SW 1271 (cell line): Measurements from ENCODE around the gene SENP5.

ENCODE experiments used
- DNase-seq, 2 experiments: peaks; one replicate each; lab custom pipeline; 2025; lab: John Stamatoyannopoulos, UW

SENP5 gene

GRCh38 chr3:196968233-196969133, 100.8 kb downstream of the SENP5 start, which contains the start of gene PIGZ:
PIGZ (minus strand) TSS chr3:196968833; CDS start chr3:196952031, 16,802 bp downstream.
- peak in 1 of 2 experiments; percentile 23 for DNase-seq

GRCh38 chr3:196969134-196969659, 101.5 kb downstream of the SENP5 start:
- DNase-seq, result no peak

GRCh38 chr3:196969660-196970546, 102.2 kb downstream of the SENP5 start:
- peak in 1 of 2 experiments; percentile 37 for DNase-seq

GRCh38 chr3:196970547-196971093, 102.9 kb downstream of the SENP5 start:
- DNase-seq, result no peak

DNA sequence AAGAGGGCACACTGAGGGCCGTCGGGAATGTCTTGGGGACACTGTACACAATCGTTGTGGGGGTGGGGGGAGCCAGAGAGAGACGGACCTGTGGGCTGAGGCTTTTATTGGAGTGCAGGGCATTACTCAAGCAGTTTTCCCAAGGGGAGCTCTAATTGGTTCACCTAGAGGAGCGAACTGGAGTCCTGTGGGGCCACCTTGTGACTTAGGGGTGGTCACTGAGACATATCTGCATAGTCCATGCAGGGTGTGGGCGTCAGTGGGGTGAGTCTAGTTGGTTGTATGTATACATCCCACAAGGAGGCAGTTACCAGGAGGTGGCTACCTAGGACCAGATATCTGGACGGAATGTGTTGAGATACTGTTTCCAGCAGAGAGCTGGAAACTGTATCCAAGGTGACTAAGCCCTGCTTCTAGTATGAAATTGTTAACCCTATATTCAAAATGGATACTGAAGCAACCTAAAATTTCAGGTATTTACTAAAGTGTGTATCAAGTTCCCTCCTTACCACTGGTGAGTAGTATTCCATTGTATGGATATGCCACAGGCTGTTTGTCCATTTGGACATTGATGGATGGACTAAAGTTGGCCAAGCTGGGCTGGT, 103.5 kb downstream of the SENP5 start:
- peak in 1 of 2 experiments; percentile 11 for DNase-seq

DNA sequence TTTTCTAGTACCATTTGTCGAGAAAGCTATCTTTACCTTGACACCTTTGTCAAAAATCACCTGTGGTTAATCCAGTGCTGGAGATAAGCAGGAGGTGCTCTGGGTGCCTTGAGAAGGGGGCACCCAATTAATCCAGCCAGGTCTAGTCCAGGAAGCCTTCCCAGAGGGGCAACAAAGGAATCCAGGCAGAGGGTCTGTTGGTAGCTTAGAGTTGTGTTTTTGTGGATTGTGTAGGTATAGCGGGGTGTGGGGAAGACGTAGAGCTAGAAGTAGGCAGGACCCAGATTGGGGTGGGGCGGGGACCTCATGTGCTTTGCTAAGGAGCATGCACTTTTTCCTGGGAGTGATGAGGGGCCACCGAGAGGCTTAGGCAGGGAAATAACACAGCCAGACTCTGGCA, 106.9 kb downstream of the SENP5 start:
- DNase-seq, result no peak

DNA sequence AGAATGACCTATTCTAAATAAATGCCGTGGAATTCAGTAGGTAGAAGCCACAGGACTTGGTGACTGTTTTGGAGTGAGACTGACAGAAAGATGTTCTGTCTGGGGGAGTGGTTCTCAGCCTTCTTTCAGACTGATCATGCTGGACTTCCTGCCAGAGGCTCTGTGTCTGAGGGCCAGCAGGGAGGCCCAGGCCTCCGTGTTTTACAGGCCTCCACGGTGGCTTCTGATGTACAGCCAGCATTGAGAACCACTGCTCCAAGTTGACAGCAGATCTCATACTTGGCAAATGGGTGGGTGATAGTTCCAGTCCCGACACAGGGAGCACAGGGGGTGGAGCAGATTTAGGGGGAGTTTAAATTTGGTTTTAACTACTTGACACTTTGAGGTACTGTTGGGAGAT, 107.6 kb downstream of the SENP5 start:
- no peak for DNase-seq

- DNase-seq, result no peak
These were observed 109.2 kb downstream of the SENP5 start for GRCh38 chr3:196976941-196977340.

GRCh38 chr3:196979545-196979944, 111.8 kb downstream of the SENP5 start:
- DNase-seq, result no peak

DNA sequence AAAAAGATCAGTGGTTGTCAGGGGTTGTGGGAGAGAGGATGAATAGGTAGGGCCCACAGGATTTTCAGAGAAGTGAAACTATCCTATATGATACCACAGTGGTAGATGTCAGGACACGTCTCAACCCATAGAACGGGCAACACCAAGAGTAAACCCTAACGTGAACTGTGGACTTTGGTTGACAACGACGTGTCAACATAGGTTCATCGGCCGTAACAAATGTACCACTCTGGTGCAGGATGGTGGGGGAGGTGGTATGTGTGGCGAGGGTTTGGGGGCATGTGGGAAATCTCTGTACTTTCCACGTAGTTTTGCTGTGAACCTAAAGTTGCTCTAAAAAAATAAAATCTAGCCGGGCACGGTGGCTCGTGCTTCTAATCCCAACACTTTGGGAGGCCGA, 113.9 kb downstream of the SENP5 start:
- DNase-seq, result no peak

- no peak for DNase-seq
These were observed 115.5 kb downstream of the SENP5 start for GRCh38 chr3:196983186-196983585.
